HG02571 (cell line): ENCODE measurements around the gene KRTAP4-8.
"Not testable (repeated sequence)": the region's sequence is repeated elsewhere in the genome, so short reads cannot be mapped to it uniquely, and the experiment has no call there.

Experiments used
- ATAC-seq: cut with Tn5 transposase; IDR thresholded peaks from one replicate; pipeline ENCODE4 v1.9.1; 2021; ENCODE audit warnings: mild to moderate bottlenecking, moderate library complexity; ENCODE audit not compliant: unreplicated experiment

KRTAP4-8 gene

DNA sequence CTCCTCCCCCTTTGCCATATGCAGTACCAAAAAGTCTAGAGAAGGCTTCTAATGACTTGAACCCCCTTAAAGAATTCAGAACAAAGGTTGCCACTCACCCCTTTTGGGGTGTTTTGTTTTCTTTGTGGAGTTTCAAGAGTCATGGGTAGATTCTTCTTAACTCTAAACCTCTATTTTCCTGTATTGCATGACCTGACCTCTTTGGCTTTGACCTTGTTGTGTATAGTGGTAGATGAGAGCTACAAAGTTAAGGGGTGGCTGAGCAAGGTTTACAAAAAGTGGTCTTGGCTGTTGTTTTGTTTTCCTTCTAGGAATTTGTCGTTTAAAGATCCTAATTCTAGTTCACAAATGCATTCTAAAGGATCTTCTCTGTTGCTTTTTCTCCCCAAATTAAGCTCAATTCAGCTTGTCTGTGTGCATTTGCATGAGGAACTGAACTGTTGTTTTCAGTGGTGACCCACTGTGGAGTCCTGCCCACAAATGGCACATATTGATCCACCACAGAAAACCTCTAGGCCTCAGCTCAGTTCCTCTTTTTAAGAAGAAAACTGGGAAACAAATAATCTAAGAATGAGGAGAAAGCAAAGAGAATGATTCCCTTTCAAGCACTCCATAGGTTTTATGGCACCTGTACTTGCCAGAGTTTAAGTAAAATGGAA, 10.9 kb upstream of the KRTAP4-8 start:
- not testable (repeated sequence) for ATAC-seq

DNA sequence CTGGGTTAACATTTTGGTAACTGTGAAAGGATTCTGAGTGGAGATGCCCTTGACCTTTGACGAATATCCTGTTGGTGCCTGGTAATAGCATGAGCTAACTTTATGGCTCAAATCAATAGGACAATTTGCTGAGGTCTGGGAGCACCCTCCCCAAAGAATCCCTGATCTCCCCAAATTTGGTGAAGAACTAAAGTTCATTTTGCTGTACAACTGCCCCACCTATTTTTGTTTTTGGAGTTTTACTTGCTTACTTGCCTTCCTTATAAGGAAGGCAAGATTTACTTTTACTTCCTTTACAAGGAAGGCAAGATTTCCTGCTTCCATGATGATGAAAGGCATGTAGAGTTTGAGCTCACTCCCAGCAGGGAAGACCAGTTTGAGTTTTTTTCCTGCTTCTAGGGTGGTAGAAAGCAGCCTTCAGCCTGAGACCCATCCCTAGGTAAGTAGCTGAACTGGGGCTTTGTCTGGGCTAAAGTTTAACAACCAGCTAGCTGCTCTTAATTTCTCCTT, 10.1 kb upstream of the KRTAP4-8 start:
- ATAC-seq = no peak

DNA sequence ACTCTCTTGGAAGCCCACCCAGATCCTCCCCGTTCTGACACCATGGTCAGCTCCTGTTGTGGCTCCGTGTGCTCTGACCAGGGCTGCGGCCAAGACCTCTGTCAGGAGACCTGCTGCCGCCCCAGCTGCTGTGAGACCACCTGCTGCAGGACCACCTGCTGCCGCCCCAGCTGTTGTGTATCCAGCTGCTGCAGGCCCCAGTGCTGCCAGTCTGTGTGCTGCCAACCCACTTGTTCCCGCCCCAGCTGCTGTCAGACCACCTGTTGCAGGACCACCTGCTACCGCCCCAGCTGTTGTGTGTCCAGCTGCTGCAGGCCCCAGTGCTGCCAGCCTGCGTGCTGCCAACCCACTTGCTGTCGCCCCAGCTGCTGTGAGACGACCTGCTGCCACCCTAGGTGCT, 7.4 kb upstream of the KRTAP4-8 start, which contains the start of gene KRTAP4-9:
Gene KRTAP4-9, plus strand, starts transcription at position 43 of the 400 bp plus-strand sequence. Its CDS starts 0 bp downstream, at position 43.
- not testable (repeated sequence) for ATAC-seq

- not testable (repeated sequence) for ATAC-seq
Observed at GRCh38 chr17:41104386-41105038, 6.6 kb upstream of the KRTAP4-8 start.

DNA sequence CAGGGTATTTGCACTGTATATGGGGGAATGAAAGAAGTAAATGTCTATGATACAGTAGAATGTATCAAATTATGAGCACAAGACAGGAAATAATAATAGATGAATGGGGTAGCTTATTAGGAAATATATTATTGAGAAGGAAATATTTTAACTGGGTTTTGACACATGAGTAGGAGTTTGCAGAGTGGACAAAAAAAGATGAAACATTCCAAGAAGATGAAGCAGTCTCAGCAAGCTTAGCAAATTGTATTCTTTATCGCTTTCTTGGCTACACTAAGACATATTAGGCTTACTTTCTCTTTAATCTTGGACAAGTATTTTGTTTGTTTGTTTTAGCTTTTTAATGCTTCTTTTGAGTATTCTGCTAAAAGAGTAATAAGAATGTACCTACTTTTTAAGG, 6.0 kb upstream of the KRTAP4-8 start:
- no peak for ATAC-seq

DNA sequence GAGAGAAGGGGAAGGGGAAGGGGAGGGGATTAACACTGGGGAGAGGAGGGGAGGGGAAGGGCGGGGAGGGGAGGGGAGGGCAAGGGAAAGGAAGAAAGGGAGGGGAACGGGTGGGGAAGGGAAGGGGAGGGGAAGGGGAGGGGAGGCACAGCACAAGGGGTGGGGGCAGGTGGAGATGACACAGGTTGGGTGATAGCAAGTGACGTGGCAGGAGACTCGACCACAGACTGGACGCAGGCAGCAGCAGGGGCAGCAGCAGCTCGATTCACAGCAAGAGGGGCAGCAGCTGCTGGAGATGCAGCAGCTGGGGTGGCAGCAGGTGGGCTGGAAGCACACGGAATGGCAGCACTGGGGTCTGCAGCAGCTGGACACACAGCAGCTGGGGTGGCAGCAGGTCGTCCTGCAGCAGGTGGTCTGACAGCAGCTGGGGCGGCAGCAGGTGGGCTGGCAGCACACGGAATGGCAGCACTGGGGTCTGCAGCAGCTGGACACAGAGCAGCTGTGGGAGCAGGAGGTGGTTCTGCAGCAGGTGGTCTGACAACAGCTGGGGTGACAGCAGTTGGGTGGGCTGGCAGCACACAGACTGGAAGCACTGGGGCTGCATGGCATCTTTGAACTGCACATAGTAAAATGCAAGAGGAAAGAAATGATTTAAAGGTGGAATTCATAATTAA, 3.8 kb upstream of the KRTAP4-8 start, which contains the start of gene KRTAP4-16:
Gene KRTAP4-16, minus strand, starts transcription at position 624 of the 674 bp plus-strand sequence. Its CDS starts 0 bp downstream, at position 624.
- no peak for ATAC-seq

- not testable (repeated sequence) for ATAC-seq
Observed at GRCh38 chr17:41099682-41100480, 1.9 kb upstream of the KRTAP4-8 start.

DNA sequence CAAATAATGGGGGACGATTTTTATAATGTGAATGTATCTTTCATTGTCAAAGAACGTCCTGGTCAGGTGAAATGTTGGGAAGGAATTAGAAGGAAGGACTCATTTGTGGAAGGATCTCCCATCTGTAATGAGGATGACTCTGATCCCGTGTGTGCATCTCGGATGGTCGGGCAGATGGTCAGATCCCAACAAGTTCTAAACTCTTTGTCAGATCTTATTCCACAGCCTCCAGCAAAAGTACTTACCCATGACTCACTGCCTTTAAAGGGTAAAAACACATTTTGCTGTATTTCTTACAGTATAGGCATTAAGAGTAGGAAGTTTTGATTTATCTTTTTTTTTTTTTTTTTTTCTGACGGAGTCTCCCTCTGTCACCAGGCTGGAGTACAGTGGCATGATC, 539 bp upstream of the KRTAP4-8 start:
- no peak for ATAC-seq

- ATAC-seq = no peak
Observed at GRCh38 chr17:41096055-41096454, 1.9 kb downstream of the KRTAP4-8 start.

GRCh38 chr17:41088760-41089352, 9.1 kb downstream of the KRTAP4-8 start:
- ATAC-seq = not testable (repeated sequence)

GRCh38 chr17:41084100-41084856, 13.7 kb downstream of the KRTAP4-8 start, which contains the start of gene KRTAP4-7:
Gene KRTAP4-7, plus strand, starts transcription at chr17:41084150. Its CDS starts 57 bp downstream, at chr17:41084207.
- ATAC-seq = not testable (repeated sequence)

GRCh38 chr17:41083427-41083826, 14.5 kb downstream of the KRTAP4-8 start:
- ATAC-seq = not testable (repeated sequence)

DNA sequence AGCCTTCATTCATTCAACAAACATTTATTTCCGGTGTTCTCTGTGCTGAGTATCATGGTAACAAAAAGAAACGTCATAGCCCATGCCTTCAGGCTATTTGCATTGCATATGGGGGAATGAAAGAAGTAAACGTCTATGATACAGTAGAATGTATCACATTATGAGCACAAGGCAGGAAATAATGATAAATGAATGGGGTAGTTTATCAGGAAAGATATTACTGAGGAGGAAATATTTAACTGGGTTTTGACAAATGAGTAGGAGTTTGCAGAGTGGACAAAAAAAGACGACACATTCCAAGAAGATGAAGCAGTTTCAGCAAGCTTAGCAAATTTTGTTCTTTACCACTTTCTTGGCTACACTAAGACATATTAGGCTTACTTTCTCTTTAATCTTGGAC, 15.3 kb downstream of the KRTAP4-8 start:
- ATAC-seq = no peak

DNA sequence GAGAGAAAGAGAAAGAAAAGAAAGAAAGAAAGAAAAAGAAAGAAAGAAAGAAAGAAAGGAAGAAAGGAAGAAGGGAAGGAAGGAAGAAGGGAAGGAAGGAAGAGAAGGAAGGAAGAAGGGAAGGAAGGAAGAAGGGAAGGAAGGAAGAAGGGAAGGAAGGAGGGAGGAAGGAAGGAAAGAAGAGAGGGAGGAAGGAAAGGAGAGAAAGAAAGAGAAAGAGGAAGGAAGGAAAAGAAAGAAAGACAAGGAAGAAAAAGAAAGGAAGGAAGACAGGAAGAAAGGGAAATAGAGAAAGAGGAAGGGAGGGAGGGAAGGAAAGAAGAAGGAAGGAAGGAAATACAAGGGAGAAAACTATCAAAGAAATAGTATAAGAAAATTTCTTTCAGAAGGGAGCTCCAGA, 21.2 kb downstream of the KRTAP4-8 start:
- no peak for ATAC-seq

GRCh38 chr17:41073676-41074075, 24.3 kb downstream of the KRTAP4-8 start:
- no peak for ATAC-seq

GRCh38 chr17:41071606-41072360, 26.2 kb downstream of the KRTAP4-8 start:
- no peak for ATAC-seq

DNA sequence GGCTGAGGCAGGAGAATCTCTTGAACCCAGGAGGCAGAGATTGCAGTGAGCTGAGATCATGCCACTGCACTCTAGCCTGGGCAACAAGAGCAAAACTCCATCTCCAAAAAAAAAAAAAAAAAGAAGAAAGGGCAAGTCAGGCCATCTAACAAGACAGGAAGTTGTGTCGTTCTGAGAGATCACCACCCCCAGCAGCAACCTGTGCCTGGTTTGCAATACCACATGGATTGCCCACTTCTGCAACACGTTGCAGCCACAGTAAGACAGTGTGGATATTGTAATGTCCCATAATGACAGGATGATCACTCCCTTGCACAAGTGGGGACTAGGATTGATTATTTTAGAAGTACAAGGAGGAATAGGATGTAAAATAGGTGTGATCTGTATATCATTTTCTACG, 28.9 kb downstream of the KRTAP4-8 start:
- ATAC-seq = no peak

- no peak for ATAC-seq
Observed at GRCh38 chr17:41067281-41067680, 30.7 kb downstream of the KRTAP4-8 start.
